ENCODE results near the gene SLX4IP.

The SLX4IP gene

GRCh38 chr20:10498200-10498599 is 63.1 kb downstream of the SLX4IP start:
- DNase-seq = no peak

DNA sequence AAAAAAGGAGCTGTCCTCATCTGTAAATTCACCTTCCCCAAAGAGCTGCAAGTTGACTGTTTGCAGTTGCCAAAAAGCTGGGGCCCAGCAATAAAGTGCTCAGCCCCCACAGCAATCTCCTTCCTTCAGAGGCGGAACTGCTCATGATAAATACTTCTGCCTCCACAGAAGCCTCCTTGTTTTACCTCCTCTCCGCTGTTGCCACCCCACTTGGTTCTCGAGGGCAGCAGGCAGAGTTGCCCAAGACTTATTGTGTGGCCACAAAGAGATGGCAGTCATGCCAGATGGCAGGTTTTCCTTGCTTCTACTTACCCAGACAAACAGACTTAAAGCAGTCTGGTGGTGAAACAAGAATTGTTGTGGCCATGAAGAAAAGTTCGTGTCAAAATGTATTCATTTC is 66.3 kb downstream of the SLX4IP start:
- no peak for DNase-seq

GRCh38 chr20:10502098-10502526 is 67.0 kb downstream of the SLX4IP start:
- DNase-seq = no peak

GRCh38 chr20:10504608-10504993 is 69.5 kb downstream of the SLX4IP start:
- no peak for DNase-seq

DNA sequence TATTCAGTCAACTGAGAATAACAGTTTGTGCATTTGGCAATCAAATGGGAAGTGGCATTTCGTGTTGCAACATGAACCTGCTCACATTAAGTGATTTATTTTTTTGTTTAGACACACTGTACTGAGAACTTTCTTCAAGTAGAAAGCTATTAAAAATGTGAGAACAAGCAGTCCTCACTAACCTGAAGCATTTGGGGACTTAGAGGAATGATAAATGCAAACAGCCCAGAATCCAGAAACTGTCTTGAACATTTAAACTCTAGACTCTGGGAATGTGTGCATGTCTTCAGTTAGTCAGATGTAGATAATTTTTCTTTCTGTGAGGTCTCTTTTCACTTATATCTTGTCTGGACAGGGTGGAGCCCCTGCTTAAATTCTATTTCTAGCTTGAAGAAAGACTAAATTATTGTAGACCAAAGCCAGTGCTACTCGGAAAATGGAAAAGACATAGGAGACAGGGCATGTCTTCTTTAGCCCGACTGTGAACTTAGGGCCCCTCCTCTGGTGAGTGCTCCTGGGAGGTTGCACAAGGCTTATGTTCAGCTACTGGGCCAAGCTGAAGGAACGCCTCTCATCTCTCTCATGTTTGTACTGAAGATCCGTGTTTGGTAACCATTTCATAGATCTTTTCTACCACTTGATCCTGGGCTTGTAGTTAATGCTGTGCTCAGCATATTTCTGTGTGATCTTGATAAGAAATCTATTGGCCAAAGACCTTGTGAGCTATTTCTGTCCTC is 70.1 kb downstream of the SLX4IP start:
- DNase-seq = peak; percentile 5

GRCh38 chr20:10505827-10506226 is 70.7 kb downstream of the SLX4IP start:
- peak; percentile 35 for DNase-seq

- peak; percentile 37 for DNase-seq
Measured at GRCh38 chr20:10507052-10507451, 71.9 kb downstream of the SLX4IP start.

DNA sequence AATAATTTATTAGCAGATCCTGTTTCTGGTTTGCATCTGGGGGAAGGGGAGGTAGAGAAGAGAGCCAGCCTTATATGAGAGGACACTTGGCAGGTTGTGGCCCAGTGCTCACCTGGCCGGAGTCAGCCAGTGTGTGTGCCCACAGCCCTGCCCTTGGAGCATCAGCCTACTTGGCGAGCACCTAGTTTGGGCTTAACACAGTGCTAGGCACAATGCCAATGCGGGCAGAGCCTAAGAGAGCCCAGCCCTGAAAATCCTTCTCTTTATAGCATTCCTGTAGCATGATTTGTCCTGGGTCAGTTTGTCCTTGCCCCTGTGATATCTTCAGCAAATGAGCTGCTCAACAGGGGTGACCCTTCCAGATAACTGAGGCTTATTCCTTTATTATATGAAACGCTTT is 73.0 kb downstream of the SLX4IP start:
- DNase-seq = no peak

- no peak for DNase-seq
Measured at GRCh38 chr20:10508468-10509251, 73.6 kb downstream of the SLX4IP start.

DNA sequence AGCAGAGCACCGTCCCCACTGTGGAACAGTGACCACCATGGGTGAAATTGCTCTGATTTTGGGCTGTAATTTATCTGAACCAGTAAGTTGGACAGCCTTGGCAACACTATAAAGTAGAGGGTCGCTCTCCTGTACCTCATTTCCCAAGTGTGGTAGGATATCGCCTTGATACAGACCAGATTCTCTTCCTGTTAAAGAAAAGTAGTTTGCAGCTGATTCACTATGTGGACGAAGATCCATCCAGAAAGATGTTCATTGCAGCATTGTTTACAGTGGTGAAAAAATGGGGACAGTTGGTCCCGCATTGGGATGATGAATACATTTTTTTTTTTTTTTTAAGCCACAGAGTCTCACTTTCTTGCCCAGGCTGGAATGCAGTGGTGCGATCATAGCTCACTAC is 74.3 kb downstream of the SLX4IP start:
- no peak for DNase-seq

DNA sequence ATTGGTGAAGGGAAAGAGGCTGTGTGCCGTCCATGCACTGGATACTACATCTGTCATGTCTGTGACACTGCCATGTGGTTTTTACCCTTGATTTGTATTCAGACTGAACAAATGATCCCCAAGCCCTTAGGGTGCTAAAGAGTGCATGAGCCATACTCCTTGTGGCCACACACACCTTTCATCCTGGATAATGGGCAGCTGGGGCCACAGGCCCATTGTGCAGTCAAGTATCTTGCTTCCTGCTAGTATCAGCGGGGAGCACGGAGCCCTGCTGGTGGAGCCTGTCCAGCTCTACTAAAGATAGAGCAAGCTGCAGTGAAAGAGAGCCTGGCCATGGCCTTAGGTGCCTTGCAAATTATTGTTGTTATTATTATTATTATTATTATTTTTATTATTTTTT is 75.1 kb downstream of the SLX4IP start:
- no peak for DNase-seq

GRCh38 chr20:10511170-10511508 is 76.0 kb downstream of the SLX4IP start:
- no peak for DNase-seq

DNA sequence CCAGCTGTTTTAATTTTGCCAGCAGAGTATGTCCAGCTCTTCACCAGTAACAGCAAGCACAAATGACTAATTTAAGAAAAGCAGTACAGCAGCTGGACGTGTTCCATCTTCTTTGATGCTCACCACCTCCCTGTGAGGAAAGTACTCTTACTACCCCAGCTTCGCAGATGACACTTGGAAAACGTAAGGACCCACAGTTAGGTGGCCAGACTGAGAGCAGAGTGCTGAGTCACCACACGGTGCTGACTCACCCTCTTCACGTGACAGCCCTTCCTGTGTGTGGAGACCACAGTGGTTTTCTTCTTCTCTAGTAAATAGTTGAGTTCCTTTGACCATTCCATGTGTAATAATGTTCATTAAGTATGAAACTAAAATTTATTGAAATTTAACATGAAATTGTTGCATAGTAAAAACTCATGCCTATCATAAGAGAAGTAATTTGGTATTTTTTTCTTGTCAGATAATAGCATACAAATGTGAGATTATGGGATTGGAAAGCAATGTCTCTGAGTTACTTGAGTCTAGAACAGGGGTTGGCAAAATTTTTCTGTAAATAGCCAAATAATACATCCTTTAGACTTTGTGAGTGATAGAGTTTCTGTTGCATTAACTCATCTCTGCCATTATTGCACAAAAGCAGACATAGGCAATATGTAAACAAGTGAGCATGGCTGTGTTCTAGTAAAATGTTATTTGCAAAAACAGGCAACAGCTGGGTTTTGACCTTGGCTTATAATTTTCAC is 76.6 kb downstream of the SLX4IP start:
- peak; percentile 62 for DNase-seq

- DNase-seq = no peak
Measured at GRCh38 chr20:10513061-10513460, 78.0 kb downstream of the SLX4IP start.

GRCh38 chr20:10513931-10514575 is 78.9 kb downstream of the SLX4IP start:
- DNase-seq = no peak

- DNase-seq = no peak
Measured at GRCh38 chr20:10516529-10516928, 81.4 kb downstream of the SLX4IP start.

DNA sequence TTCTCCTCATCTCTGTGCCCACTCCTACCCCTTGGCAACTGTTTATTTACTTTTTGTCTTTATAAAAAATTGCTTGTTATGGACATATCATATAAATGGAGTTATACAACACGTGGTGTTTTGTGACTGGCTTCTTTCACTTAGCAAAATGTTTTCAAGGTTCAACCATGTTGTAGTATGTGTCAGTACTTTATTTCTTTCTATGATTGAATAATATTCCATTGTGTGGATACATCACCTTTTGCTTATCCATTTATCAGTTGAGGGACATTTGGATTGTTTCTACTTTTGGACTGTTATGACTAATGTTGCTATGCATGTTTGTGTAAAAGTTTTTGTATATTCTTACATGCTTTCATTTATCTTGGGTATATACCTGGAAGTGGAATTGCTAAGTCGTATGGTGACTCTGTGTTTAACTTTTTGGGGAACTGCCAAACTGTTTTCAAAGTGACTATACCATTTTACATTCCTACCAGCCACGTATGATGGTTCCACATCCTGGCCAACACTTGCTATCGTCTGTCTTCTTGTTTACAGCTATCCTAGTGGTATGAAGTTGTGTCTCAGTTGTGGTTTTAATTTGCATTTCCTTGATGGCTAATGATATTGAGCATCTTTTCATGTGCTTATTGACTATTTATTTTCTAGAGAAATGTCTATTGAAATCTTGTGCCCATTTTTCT is 84.4 kb downstream of the SLX4IP start:
- DNase-seq = no peak

- no peak for DNase-seq
Measured at GRCh38 chr20:10520528-10520927, 85.4 kb downstream of the SLX4IP start.

DNA sequence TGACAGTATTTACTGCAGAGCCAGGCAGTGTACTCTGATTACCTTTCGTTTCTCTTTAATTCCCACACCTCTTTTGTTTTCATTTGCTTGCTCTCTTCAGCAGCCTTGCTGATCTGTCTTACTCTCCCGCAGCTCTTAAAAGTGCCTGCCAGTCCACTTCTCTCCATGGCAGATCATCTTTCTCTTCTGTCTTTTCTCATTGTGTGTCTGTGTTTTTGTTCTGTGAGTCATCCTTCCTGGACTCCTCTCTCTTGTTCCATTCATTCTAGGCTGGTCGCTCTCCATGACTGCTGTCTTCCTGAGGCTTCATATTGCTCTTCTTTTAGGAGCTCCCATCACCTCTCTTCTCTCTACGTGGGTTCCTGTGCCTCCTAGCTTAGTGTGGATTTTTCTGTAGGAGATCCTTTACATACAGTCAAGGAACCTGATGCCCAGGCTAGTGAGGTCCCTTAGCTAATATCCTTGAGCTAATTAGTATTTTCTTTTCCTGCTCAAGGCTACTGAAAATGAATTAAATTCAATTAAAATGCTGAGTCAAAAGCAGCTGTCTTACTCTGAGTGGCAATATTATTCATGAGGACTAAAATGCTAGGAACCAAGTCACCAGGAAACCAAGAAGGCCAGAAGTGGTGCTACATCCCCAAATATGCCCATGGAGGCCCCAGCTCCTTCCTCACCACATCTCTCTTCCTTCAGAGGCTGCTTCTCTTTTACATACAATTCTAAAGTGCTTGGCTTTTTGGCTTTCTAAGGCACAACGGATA is 86.1 kb downstream of the SLX4IP start:
- DNase-seq = no peak

GRCh38 chr20:10521836-10522235 is 86.7 kb downstream of the SLX4IP start:
- no peak for DNase-seq

- DNase-seq = no peak
Measured at GRCh38 chr20:10522328-10522727, 87.2 kb downstream of the SLX4IP start.

DNA sequence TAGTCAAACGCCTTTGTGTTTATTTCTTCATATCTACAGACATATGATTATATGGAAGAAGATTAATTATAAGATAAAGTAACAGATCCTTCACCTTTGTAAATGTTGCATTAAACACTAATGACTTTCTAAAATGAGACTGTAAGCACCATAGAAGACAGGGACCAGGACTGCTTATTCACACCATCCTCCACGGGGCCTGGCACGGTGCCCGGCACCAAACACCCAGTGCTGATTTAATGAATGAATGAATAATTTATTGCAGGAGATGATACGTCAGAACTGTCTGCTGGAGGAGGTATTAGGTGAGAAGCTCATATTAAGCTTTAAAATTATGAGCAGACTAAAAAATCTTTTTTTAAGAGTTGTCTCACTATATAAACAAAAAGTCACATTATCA is 88.3 kb downstream of the SLX4IP start:
- DNase-seq = no peak
